H1 (cell line): ENCODE data around the gene MARCHF10. TPM values are rescaled to one million over a fixed set of nuclear protein-coding genes. Genes with fewer than 3 reads are reported as not detected.

Experiments used
- CHD7 ChIP-seq: fragments of 300-600 bp; sonication (generic); IDR thresholded peaks from 2 replicates; pipeline ENCODE4 v1.7.1; 2012; ENCODE audit warnings: low read length, moderate library complexity, mild to moderate bottlenecking, inconsistent platforms; ENCODE audit not compliant: insufficient replicate concordance
- KDM1A ChIP-seq: fragments of 200-600, 300-600 bp; sonication (generic); IDR thresholded peaks from 2 replicates; pipeline ENCODE4 v1.7.1; 2016; ENCODE audit warnings: mild to moderate bottlenecking, low read length, borderline replicate concordance
- POU5F1 ChIP-seq: IDR thresholded peaks from 2 replicates; pipeline ENCODE4 v1.6.1; 2011; ENCODE audit warnings: low read depth, mild to moderate bottlenecking, low read length, moderate library complexity
- RBBP5 ChIP-seq: IDR thresholded peaks from 2 replicates; pipeline ENCODE4 v1.7.1; 2012; ENCODE audit warnings: low read depth, mild to moderate bottlenecking, inconsistent platforms, low read length, moderate library complexity, borderline replicate concordance
- USF2 ChIP-seq: IDR thresholded peaks from 2 replicates; pipeline ENCODE4 v1.6.1; 2011; ENCODE audit warnings: low read length, improper control_type of control experiment
- polyA plus RNA-seq, 7 experiments: library from polyadenylated mRNA; depleted of rRNA in 3 of 7; stranded (reverse) in 5 of 7; unstranded in 2 of 7; fragments of >200 nt in 5 of 7; fragments of 200-250 nt in 2 of 7; gene quantifications; 1 replicate in 5 of 7; 2 replicates in 1 of 7; 4 replicates in 1 of 7; pipeline versions ENCODE4 v1.2.1 to v1.2.3, GENCODE V29; 2011 to 2013; ENCODE audit warnings: missing spikeins in 2 of 7, mixed read lengths in 2 of 7
- total RNA-seq: library from RNA; stranded (reverse); fragmentation: NEBNext Ultra II Directional; extraction: Animal tissue kit (Norgen Biotek cat#: 25700); gene quantifications from 2 replicates; pipeline ENCODE4 v1.2.1, GENCODE V29; 2021

MARCHF10 gene
- total and polyA plus RNA-seq, 2 of the 8 experiments (the other 6 are each of a cell fraction or from before 2014, with no cell fraction given), result 0.48 to 0.73 TPM

GRCh38 chr17:62791235-62791734 lies 16.8 kb downstream of the MARCHF10 start (continued):
- no peak for TF ChIP-seq KDM1A
- TF ChIP-seq POU5F1, result no peak
- no peak for TF ChIP-seq USF2
- no peak for TF ChIP-seq CHD7
- no peak for TF ChIP-seq RBBP5
